ENCODE results near the gene DOCK2. TPM values are rescaled to one million over a fixed set of nuclear protein-coding genes. Genes with fewer than 3 reads are reported as not detected.

Gene DOCK2
- total RNA-seq, 2 donors from 2014 or later = 32.1 to 40.3 TPM

GRCh38 chr5:169954786-169955185, 317.7 kb downstream of the DOCK2 start:
- H3K27ac ChIP-seq = no peak overlapping the region

DNA sequence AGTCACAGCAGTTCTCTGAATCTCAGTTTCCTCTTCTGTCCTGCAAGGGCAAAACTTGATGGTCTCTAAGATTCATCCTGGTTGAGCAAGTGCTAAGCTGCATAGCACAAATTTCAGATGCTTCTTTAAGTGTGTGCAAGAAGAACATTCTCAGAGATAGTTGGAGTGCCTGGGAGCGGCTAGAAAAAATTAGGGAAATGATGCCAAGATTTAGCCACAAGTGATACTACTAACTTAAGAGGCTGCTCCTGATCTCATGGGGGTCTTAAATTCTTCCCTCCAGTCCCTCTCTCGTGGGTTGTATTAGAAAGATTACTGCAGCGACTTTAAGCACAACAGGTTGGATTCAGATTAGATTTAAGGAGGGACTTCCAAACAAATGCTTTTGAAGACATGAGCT, 319.1 kb downstream of the DOCK2 start:
- Histone ChIP-seq H3K27me3 (replicated peaks; ENCODE audit: insufficient read depth) (no peaks in the 10 kb centered on the region), H3K27ac (no peak overlapping the region), H3K36me3 (no peaks in the 10 kb centered on the region), H3K4me1 (ENCODE audit: control insufficient read depth in 1 of 2, low read depth in 2 of 2) (no peaks in the 10 kb centered on the region), H3K9me3 (no peaks in the 10 kb centered on the region), H3K4me3 (no peak overlapping the region)
- TF ChIP-seq, protein P1, sequence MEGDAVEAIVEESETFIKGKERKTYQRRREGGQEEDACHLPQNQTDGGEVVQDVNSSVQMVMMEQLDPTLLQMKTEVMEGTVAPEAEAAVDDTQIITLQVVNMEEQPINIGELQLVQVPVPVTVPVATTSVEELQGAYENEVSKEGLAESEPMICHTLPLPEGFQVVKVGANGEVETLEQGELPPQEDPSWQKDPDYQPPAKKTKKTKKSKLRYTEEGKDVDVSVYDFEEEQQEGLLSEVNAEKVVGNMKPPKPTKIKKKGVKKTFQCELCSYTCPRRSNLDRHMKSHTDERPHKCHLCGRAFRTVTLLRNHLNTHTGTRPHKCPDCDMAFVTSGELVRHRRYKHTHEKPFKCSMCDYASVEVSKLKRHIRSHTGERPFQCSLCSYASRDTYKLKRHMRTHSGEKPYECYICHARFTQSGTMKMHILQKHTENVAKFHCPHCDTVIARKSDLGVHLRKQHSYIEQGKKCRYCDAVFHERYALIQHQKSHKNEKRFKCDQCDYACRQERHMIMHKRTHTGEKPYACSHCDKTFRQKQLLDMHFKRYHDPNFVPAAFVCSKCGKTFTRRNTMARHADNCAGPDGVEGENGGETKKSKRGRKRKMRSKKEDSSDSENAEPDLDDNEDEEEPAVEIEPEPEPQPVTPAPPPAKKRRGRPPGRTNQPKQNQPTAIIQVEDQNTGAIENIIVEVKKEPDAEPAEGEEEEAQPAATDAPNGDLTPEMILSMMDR (IDR thresholded peaks at IDR 0.05) = no peak
- DNase-seq (ENCODE audit: low spot score) (no peak), ATAC-seq (ENCODE audit: insufficient number of reproducible peaks, low FRiP score, low read depth) (no peak)

More at GRCh38 chr5:169954786-169955185, 317.7 kb downstream of the DOCK2 start:
- Histone ChIP-seq H3K4me1 (ENCODE audit: control insufficient read depth in 1 of 2, low read depth in 2 of 2) (no peaks in the 10 kb centered on the region), H3K4me3 (no peak overlapping the region), H3K36me3 (no peaks in the 10 kb centered on the region), H3K9me3 (no peaks in the 10 kb centered on the region), H3K27me3 (replicated peaks; ENCODE audit: insufficient read depth) (no peaks in the 10 kb centered on the region)
- TF ChIP-seq, protein P1 (IDR thresholded peaks at IDR 0.05) = no peak
- no peak for ATAC-seq (ENCODE audit: insufficient number of reproducible peaks, low FRiP score, low read depth)
- no peak for DNase-seq (ENCODE audit: low spot score)

DNA sequence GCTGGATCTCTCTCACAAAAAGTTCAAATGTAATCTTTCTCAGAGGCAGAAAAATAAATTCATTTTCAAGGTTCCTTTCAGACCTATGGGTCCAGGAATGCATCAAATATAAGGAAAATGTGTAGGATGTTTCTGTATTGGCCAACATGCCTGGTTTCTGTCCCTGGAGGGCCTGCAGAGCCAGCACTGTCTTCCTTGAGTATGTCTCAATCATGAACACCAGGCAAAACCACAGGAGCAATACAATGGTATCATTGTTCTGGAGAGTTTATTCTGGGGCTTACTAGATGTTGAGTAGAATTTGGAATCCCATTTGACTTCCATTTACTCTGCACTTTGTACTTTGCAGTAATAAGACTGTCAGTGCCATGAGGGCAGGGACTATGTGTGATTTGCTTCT, 319.7 kb downstream of the DOCK2 start:
- Histone ChIP-seq H3K36me3 (no peaks in the 10 kb centered on the region), H3K27ac (no peak overlapping the region), H3K9me3 (no peaks in the 10 kb centered on the region), H3K27me3 (replicated peaks; ENCODE audit: insufficient read depth) (no peaks in the 10 kb centered on the region), H3K4me1 (ENCODE audit: control insufficient read depth in 1 of 2, low read depth in 2 of 2) (no peaks in the 10 kb centered on the region), H3K4me3 (no peak overlapping the region)
- TF ChIP-seq, protein P1 (IDR thresholded peaks at IDR 0.05) = no peak
- DNase-seq (ENCODE audit: low spot score) (no peak), ATAC-seq (ENCODE audit: insufficient number of reproducible peaks, low FRiP score, low read depth) (no peak)

- TF ChIP-seq, protein P1 (IDR thresholded peaks at IDR 0.05) = no peak
- Histone ChIP-seq H3K36me3 (no peaks in the 10 kb centered on the region), H3K27me3 (replicated peaks; ENCODE audit: insufficient read depth) (no peaks in the 10 kb centered on the region), H3K9me3 (no peaks in the 10 kb centered on the region), H3K4me1 (ENCODE audit: control insufficient read depth in 1 of 2, low read depth in 2 of 2) (no peaks in the 10 kb centered on the region), H3K4me3 (no peak overlapping the region), H3K27ac (no peak overlapping the region)
- no peak for DNase-seq (ENCODE audit: low spot score)
- no peak for ATAC-seq (ENCODE audit: insufficient number of reproducible peaks, low FRiP score, low read depth)
Observed at GRCh38 chr5:169958278-169958677, 321.2 kb downstream of the DOCK2 start.

GRCh38 chr5:169960659-169961058, 323.6 kb downstream of the DOCK2 start:
- Histone ChIP-seq H3K4me3 (no peak overlapping the region), H3K27ac (no peak overlapping the region), H3K36me3 (no peaks in the 10 kb centered on the region), H3K9me3 (no peaks in the 10 kb centered on the region), H3K4me1 (ENCODE audit: control insufficient read depth in 1 of 2, low read depth in 2 of 2) (no peaks in the 10 kb centered on the region), H3K27me3 (replicated peaks; ENCODE audit: insufficient read depth) (no peaks in the 10 kb centered on the region)
- DNase-seq (ENCODE audit: low spot score) (no peak), ATAC-seq (ENCODE audit: insufficient number of reproducible peaks, low FRiP score, low read depth) (no peak)
- TF ChIP-seq, protein P1 (IDR thresholded peaks at IDR 0.05) = no peak
